K562 (cell line): ENCODE data around the gene ZNF692. TPM values are rescaled to one million over a fixed set of nuclear protein-coding genes. Genes with fewer than 3 reads are reported as not detected.

Experiments used
- C11orf30 ChIP-seq: fragments of 450-650 bp; IDR thresholded peaks from 2 replicates; pipeline ENCODE4 v1.6.1; 2016; ENCODE audit warnings: low read depth, mild to moderate bottlenecking
- JUND ChIP-seq, 2 experiments: IDR thresholded peaks; 2 replicates in 1 of 2; 3 replicates in 1 of 2; pipeline ENCODE4 v1.6.1; 2011; ENCODE audit warnings: borderline replicate concordance in 2 of 2, low read depth in 2 of 2, low read length in 2 of 2, improper control_type of control experiment in 1 of 2, missing biosample characterization in 1 of 2, missing genetic modification characterization in 1 of 2, missing genetic modification reagents in 1 of 2
- NCOA1 ChIP-seq: fragments of 450-650 bp; IDR thresholded peaks from 2 replicates; pipeline ENCODE4 v1.6.1; 2016; ENCODE audit warnings: low read depth
- SLC30A9 ChIP-seq: fragments of 250-450 bp; sonication (Bioruptor Pico); IDR thresholded peaks from 2 replicates; pipeline ENCODE4 v1.8.0; 2022; ENCODE audit warnings: mild to moderate bottlenecking, moderate library complexity
- TAF9B ChIP-seq: fragments of 450-650 bp; IDR thresholded peaks from 2 replicates; pipeline ENCODE4 v1.6.1; 2018; ENCODE audit warnings: mild to moderate bottlenecking; ENCODE audit not compliant: partially characterized antibody
- YY1 ChIP-seq, 3 experiments: IDR thresholded peaks; 2 replicates each; pipeline ENCODE4 v1.6.1; 2011; ENCODE audit warnings: low read length in 2 of 3, mild to moderate bottlenecking in 2 of 3, moderate library complexity in 2 of 3, borderline replicate concordance in 1 of 3, control low read depth in 1 of 3, low read depth in 1 of 3; ENCODE audit not compliant: insufficient read depth in 3 of 3, insufficient replicate concordance in 2 of 3, control insufficient read depth in 1 of 3, insufficient read length in 1 of 3; ENCODE audit errors: extremely low read depth in 1 of 3
- ZBTB9 ChIP-seq: fragments of 450-650 bp; formaldehyde crosslinking; IDR thresholded peaks from 2 replicates; pipeline ENCODE4 v1.4.0; 2020; ENCODE audit warnings: mild to moderate bottlenecking, moderate library complexity
- ZC3H8 ChIP-seq: fragments of 450-650 bp; IDR thresholded peaks from 2 replicates; pipeline ENCODE4 v1.6.1; 2017
- ZNF507 ChIP-seq: conservative IDR thresholded peaks from 2 replicates; pipeline ENCODE4 v1.6.1; 2017; ENCODE audit warnings: missing genetic modification characterization, missing compliant biosample characterization
- ZNF76 ChIP-seq: fragments of 250-450 bp; sonication (Bioruptor Pico); IDR thresholded peaks from 2 replicates; pipeline ENCODE4 v1.4.0; 2020; ENCODE audit warnings: mild to moderate bottlenecking, moderate library complexity, borderline replicate concordance
- ZSCAN32 ChIP-seq: fragments of 450-650 bp; formaldehyde crosslinking; IDR thresholded peaks from 2 replicates; pipeline ENCODE4 v1.4.0; 2020; ENCODE audit warnings: mild to moderate bottlenecking, moderate library complexity
- polyA plus RNA-seq, 8 experiments: library from polyadenylated mRNA; depleted of rRNA in 4 of 8; stranded (reverse) in 5 of 8; unstranded in 3 of 8; fragments of >200 nt; fragmentation: Nextera tagmentation in 2 of 8; fragmentation: Illumina TruSeq in 1 of 8; extraction: Ambion mirVana in 2 of 8; extraction: Trizol in 1 of 8; gene quantifications; 2 replicates each; pipeline versions ENCODE4 v1.2.1 to v1.2.3, GENCODE V29; 2011 to 2014; ENCODE audit warnings: inconsistent platforms in 1 of 8, missing spikeins in 1 of 8
- total RNA-seq, 7 experiments: library from RNA; depleted of rRNA in 6 of 7; stranded (reverse); fragments of >200 nt in 6 of 7; fragmentation: Illumina TruSeq in 2 of 7; extraction: Trizol in 2 of 7; gene quantifications; 2 replicates each; pipeline versions ENCODE4 v1.2.1 to v1.2.3, GENCODE V29; 2011 to 2021; ENCODE audit warnings: low replicate concordance in 1 of 7
- TF ChIP-seq, protein P1 (sequence below): fragments of 450-650 bp; conservative IDR thresholded peaks from 2 replicates; pipeline ENCODE4 v1.6.1; 2016; ENCODE audit warnings: missing genetic modification characterization, low read depth, mild to moderate bottlenecking, missing compliant biosample characterization, moderate library complexity
- TF ChIP-seq, protein P2 (sequence below): fragments of 450-650 bp; formaldehyde crosslinking; conservative IDR thresholded peaks from 2 replicates; pipeline ENCODE4 v1.4.0; 2022; ENCODE audit warnings: mild to moderate bottlenecking, missing genetic modification characterization
- TF ChIP-seq, protein P3 (sequence below): fragments of 250-450 bp; sonication (Bioruptor Pico); IDR thresholded peaks from 2 replicates; pipeline ENCODE4 v1.4.0; 2020; ENCODE audit warnings: mild to moderate bottlenecking

The ZNF692 gene
- total and polyA plus RNA-seq, 9 of the 15 experiments (the other 6 are each of a cell fraction or from before 2014, with no cell fraction given), result 8.4 to 143 (median 55.9) TPM

- TF ChIP-seq ZBTB9 (CRISPR knock-in tag) (0 out of 2 replicates have a peak, but pooled peaks have one; percentile 37), ZC3H8 (no peak), ZNF76 (CRISPR knock-in tag) (0 out of 2 replicates have a peak, but pooled peaks have one; percentile 72), ZNF507 (tag) (no peak), SLC30A9 (CRISPR knock-in tag) (no peak), JUND (IDR thresholded peaks at IDR 0.05; ENCODE audit: borderline replicate concordance, low read depth, low read length) (peak; percentile 47; the same call in 1 of the 2 replicates), JUND (tag; IDR thresholded peaks at IDR 0.05; ENCODE audit: borderline replicate concordance, low read depth, low read length) (no peak; the same call in 2 of the 3 replicates), NCOA1 (no peak), ZSCAN32 (CRISPR knock-in tag) (no peak), C11orf30 (peak; percentile 67), YY1 (IDR thresholded peaks at IDR 0.05; ENCODE audit: borderline replicate concordance in 1 of 3, control insufficient read depth in 1 of 3, extremely low read depth in 1 of 3, insufficient read depth in 3 of 3, insufficient read length in 1 of 3, insufficient replicate concordance in 2 of 3, low read depth in 1 of 3, low read length in 2 of 3) (no peak), TAF9B (no peak)
- TF ChIP-seq, protein P1, sequence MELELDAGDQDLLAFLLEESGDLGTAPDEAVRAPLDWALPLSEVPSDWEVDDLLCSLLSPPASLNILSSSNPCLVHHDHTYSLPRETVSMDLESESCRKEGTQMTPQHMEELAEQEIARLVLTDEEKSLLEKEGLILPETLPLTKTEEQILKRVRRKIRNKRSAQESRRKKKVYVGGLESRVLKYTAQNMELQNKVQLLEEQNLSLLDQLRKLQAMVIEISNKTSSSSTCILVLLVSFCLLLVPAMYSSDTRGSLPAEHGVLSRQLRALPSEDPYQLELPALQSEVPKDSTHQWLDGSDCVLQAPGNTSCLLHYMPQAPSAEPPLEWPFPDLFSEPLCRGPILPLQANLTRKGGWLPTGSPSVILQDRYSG (tag), result no peak
- TF ChIP-seq, protein P2, sequence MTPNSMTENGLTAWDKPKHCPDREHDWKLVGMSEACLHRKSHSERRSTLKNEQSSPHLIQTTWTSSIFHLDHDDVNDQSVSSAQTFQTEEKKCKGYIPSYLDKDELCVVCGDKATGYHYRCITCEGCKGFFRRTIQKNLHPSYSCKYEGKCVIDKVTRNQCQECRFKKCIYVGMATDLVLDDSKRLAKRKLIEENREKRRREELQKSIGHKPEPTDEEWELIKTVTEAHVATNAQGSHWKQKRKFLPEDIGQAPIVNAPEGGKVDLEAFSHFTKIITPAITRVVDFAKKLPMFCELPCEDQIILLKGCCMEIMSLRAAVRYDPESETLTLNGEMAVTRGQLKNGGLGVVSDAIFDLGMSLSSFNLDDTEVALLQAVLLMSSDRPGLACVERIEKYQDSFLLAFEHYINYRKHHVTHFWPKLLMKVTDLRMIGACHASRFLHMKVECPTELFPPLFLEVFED (CRISPR knock-in tag), result no peak
- TF ChIP-seq, protein P3, sequence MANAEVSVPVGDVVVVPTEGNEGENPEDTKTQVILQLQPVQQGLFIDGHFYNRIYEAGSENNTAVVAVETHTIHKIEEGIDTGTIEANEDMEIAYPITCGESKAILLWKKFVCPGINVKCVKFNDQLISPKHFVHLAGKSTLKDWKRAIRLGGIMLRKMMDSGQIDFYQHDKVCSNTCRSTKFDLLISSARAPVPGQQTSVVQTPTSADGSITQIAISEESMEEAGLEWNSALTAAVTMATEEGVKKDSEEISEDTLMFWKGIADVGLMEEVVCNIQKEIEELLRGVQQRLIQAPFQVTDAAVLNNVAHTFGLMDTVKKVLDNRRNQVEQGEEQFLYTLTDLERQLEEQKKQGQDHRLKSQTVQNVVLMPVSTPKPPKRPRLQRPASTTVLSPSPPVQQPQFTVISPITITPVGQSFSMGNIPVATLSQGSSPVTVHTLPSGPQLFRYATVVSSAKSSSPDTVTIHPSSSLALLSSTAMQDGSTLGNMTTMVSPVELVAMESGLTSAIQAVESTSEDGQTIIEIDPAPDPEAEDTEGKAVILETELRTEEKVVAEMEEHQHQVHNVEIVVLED, result no peak
These were observed 51.7 kb downstream of the ZNF692 start (continued) for GRCh38 chr1:248807067-248807737.
